ENCODE measurements around the gene HCN1. TPM values are rescaled to one million over a fixed set of nuclear protein-coding genes. Genes with fewer than 3 reads are reported as not detected.

Gene HCN1
- total and polyA plus RNA-seq, 12 donors = 0.05 to 0.20 (median 0.07) TPM; not detected in 3

GRCh38 chr5:45532826-45533624 is 163.2 kb downstream of the HCN1 start:
- H3K36me3 ChIP-seq = no peaks in the 10 kb centered on the region
- no peaks in the 10 kb centered on the region for H3K9me3 ChIP-seq
- ATAC-seq = peak in 6 of 8 donors; percentile 64 to 88 (median 84)
- TF ChIP-seq CTCF (IDR thresholded peaks at IDR 0.05) = no peak
- peak overlapping the region in 1 of 10 donors; percentile 6 for H3K27ac ChIP-seq
- intact Hi-C loops (cut with DNase I) = loop anchor here in 1 of 10 donors (10.0 kb wide), 1 partner anchor 102 kb away; no protein-coding TSS in a partner anchor
- H3K27me3 ChIP-seq = no peaks in the 10 kb centered on the region
- DNase-seq = peak in 1 of 2 donors; percentile 30
- peaks cover 0 to 4% (median 0%) of the 10 kb centered on the region in 9 donors for H3K4me1 ChIP-seq
- H3K4me3 ChIP-seq = no peak overlapping the region
- 33 to 43% methylated on average over 4 of the region's 4 CpGs for WGBS, 2 donors

- 36 to 48% methylated on average over 2 of the region's 2 CpGs for WGBS, 2 donors
- ATAC-seq (peak in 6 of 8 donors; percentile 38 to 73 (median 50)), DNase-seq (peak in 1 of 2 donors; percentile 34)
- peak in 8 of 9 donors; percentile 9 to 65 (median 52) for TF ChIP-seq CTCF (IDR thresholded peaks at IDR 0.05)
- Histone ChIP-seq H3K27ac (no peak overlapping the region), H3K27me3 (no peaks in the 10 kb centered on the region), H3K4me3 (no peak overlapping the region), H3K36me3 (no peaks in the 10 kb centered on the region), H3K9me3 (no peaks in the 10 kb centered on the region), H3K4me1 (no peaks in the 10 kb centered on the region)
- intact Hi-C loops (cut with DNase I) = loop anchor here in 7 of 10 donors (1.0 to 10.0 kb wide), 4 partner anchors 482 to 486 kb away; no protein-coding TSS in a partner anchor
Measured at GRCh38 chr5:45521067-45521466, 175.1 kb downstream of the HCN1 start.

DNA sequence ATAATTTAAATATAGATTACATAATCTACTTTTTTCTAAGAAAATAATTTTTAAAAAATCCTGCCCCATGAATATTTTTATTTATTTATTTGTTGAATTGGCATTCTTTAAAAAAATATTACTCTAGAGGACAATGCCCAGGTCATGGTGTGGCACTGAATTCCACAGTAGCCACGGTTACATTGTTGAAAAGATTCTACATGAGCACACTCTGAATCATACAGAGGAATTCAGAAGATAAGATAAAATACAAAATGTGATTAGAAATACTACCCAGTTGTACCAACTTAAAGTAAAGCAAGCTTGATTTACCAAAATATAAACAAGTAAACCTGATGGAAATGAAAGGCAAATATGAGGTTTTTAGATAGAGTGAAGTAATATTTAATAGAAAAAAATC is 183.7 kb downstream of the HCN1 start:
- 10 to 17% methylated on average over 1 of the region's 1 CpG for WGBS, 2 donors
- Histone ChIP-seq H3K27ac (no peak overlapping the region), H3K9me3 (no peaks in the 10 kb centered on the region), H3K27me3 (no peaks in the 10 kb centered on the region), H3K4me3 (no peak overlapping the region), H3K4me1 (no peaks in the 10 kb centered on the region), H3K36me3 (no peaks in the 10 kb centered on the region)
- intact Hi-C loops (cut with DNase I) = loop anchor here in 2 of 10 donors (5.0 kb wide), 2 partner anchors 470 to 475 kb away; no protein-coding TSS in a partner anchor
- no peak for TF ChIP-seq CTCF (IDR thresholded peaks at IDR 0.05)
- ATAC-seq (no peak), DNase-seq (no peak)

GRCh38 chr5:45509371-45509770 is 186.8 kb downstream of the HCN1 start:
- WGBS, 2 donors = 92 to 94% methylated on average over 2 of the region's 2 CpGs
- no peak for ATAC-seq
- no peak for TF ChIP-seq CTCF (IDR thresholded peaks at IDR 0.05)
- intact Hi-C loops (cut with DNase I) = no loop called here
- no peaks in the 10 kb centered on the region for H3K9me3 ChIP-seq
- no peak overlapping the region for H3K4me3 ChIP-seq
- no peaks in the 10 kb centered on the region for H3K36me3 ChIP-seq
- no peak overlapping the region for H3K27ac ChIP-seq
- H3K4me1 ChIP-seq = no peaks in the 10 kb centered on the region
- no peak for DNase-seq
- no peaks in the 10 kb centered on the region for H3K27me3 ChIP-seq
